HG03025 (cell line): ENCODE measurements around the gene SLC26A9.

Experiments
- ATAC-seq: cut with Tn5 transposase; IDR thresholded peaks from one replicate; pipeline ENCODE4 v1.9.1; 2021; ENCODE audit warnings: mild to moderate bottlenecking, moderate library complexity; ENCODE audit not compliant: unreplicated experiment, low FRiP score

Gene SLC26A9

DNA sequence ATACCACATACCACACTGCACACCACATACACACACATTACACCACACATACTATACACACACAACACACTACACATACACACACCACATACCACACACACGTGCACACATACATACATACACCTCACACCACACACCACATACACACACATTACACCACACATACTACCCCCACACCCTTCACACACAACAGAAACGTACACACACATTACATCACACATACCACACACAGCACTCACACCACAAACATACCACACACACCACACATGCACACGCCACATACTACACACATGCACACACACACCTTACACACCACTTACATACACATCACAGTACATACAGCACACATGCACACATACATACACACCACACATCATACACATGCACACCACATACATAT, 31.5 kb upstream of the SLC26A9 start:
- ATAC-seq = no peak

DNA sequence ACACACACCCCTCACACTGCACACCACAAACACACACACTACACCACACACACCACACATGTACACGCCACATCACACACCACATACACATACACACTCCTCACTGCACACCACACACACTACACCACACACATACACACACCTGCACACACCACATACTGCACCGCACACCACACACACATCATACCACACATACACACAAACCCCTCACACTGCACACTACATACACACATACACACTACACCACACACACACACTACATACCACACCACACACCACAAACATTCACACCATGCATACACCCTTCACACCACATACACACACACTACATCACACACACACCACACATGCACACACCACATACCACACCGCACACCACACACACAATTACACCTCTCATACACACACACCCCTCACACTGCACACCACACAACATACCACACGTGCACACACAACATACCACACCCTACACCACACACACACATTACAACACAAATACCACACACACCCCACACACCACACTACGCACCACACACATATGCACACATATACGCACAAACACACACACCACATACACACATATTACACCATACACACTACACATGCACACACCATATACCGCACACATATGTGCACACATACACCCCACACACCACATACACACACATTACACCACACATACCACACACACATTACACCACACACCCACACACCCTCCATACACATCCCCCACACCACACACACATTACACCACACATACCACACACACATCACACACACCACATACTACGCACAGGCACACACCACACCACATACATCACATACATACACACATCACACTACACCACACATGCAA, 30.3 kb upstream of the SLC26A9 start:
- ATAC-seq = no peak

DNA sequence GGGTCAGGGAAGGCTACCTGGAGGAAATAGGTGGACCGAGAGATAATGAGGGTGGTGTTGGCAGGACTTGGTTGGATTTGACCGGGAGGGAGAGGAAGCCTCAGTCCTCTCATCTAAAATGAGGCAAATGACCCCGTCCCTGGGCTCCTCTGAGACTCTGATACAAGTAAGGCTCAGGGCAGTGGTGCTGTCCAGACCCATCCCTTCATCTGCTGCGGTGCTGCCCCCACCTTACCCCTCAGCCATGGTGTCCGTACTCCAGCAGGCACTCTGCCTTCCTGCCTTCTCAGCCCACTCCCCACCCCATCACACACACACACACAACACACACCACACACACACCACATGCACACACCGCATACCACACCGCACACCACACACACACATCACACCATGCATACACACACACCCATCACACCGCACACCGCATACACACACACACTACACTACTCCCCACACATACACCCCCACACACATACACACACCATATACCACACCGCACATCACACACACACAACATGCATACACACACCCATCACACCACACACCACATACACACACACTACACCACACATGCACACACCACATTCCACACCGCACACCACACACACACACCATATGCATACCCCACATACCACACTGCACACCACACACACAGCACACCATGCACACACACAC, 29.4 kb upstream of the SLC26A9 start:
- ATAC-seq = no peak

DNA sequence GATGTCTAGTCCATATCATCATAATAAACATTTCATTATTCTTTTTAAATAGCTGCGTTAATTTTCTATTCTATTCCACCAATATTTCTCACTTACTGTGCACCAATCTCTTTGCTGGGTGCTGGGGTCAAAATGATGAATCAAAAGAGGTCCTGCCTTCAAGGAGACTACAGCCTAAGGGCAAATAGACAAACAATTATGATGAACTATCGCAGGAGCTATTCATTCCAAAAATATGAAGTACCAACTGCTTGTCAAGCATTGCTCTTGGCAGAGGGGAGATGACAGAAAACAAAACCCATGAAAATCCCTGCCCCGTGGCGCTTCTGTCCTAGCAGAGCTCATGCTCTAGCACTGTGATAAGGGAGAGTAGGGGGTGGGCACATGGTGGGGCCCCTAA, 28.8 kb upstream of the SLC26A9 start:
- ATAC-seq = no peak

DNA sequence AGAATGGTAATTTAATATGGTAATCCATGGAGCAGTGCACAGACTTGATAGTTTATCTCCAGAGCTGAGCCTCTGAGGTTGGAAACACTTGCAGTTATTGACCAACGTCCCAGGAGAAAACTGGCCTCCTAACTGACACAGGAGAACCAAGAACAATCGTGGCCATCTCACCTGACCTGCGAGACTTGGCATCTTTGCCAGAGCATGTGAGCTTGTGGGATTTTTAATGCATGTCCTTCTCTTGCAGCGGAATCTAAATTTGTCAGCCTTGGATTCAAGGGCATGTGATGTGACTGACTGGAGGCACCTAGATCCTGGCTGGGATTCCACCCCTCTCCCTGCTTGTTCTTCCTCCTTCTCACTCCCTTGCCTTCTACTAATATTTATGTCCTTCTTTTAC, 27.8 kb upstream of the SLC26A9 start:
- no peak for ATAC-seq

DNA sequence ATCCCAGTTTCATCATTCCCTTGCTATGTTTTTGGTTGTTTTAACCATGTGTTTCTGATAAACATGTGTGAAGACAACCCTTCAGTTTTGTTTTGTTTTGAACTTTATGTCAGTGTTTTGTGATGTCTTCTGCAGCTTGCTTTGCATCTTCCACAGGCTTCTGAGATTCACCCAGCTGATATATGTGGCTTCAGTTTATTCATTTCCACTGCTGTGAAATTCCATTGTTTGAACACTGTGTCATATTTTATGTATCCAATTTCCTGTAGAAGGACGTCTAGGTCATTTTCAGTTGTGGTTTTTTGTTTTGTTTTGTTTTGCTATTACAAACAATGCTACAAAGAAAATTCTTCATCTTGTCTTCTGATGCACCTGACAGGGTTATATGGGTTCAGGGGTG, 27.2 kb upstream of the SLC26A9 start:
- ATAC-seq = no peak

DNA sequence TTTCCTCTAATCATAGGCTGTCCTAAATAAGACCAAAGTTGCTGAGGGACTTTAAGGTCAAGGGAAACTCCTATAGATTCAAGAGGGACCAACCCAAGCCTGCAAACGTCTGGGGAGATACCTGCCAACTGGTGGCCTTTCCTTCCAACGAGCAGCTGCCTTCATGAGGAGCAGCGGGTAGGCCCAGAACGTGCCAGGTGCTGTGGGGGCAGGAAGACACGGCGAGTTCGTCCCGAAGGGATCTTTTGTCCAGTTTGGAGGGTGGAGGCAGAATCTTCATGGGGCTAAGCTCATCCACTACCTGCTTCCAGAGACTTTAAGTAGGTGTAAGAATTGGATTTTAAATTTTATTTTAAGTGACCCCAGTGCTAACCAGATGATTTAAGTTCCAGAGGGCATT, 26.0 kb upstream of the SLC26A9 start:
- ATAC-seq = no peak

DNA sequence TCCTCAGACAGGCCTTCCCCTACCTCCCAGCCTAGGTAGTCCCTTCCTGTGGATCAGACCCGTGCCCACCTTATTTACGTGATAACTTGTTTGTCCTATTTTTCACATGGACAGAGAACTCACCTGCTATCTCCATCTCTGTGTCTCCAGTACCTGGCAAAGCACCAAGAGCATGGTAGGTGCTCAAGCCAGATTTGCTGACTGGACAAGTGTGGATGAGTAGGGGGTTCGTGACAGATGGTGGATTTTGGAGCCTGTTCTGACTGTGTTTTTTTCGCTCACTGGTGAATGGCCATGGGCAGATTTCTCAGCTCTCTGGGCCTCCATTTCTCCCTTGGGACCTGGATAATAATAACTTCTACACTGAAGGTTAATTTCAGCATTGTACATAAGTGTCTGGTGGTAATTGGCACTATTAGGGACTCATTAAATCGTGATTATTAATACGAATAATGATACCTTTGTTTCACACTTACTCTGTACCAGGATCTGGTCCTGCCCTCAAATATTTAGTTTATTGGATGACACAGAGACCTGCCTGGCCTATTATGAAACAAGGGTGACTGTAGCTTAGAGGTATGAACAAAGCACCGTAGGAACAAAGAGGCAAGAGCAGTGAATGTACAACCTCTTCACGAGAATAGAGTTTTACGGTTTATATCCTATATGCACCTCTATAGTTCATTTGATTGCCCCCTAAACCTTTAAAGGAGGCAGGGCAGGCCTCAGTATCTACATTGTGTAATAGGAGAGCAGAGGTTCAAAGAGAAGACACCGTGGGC, 24.5 kb upstream of the SLC26A9 start:
- ATAC-seq = no peak

DNA sequence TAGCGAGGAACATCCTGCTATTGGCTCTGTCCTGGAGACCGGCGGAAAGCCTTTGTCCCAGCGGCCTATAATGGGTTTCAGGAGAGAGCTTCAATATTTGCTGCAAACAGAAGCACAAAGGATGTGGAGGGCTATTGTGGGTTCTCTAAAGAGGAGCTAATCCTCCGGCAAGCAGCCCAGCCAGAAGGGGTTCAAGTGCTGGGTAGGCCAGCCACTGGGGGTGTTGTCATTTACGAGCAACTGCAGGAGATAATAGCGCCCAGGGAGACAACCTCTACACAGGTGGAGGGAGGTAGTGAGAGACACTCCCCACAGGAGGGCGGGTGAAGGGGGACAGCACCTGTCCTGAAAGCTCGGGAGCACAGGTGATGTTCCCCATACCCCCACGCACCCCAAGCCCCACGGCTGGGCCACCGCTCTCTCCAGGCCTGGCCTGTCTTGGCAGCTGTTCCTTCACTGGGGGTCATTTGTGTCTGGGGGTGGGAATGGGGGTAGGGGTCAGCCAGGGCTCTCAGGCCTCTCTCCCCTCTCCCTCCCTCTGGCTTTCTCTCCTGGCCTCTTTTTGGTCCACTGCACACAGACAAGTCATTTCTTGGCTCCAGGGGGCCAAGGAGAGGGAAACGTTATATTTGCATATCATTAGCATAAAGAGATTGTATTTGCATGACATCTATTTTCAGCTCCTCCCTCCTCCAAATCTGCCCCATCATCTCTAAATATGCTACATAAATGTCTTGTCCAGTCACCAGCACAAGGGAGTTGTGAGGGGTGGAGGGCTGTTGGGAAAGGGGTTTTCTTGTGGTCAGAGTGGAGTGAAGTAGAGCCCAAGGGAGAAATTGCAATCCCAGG, 22.0 kb upstream of the SLC26A9 start:
- ATAC-seq = no peak

DNA sequence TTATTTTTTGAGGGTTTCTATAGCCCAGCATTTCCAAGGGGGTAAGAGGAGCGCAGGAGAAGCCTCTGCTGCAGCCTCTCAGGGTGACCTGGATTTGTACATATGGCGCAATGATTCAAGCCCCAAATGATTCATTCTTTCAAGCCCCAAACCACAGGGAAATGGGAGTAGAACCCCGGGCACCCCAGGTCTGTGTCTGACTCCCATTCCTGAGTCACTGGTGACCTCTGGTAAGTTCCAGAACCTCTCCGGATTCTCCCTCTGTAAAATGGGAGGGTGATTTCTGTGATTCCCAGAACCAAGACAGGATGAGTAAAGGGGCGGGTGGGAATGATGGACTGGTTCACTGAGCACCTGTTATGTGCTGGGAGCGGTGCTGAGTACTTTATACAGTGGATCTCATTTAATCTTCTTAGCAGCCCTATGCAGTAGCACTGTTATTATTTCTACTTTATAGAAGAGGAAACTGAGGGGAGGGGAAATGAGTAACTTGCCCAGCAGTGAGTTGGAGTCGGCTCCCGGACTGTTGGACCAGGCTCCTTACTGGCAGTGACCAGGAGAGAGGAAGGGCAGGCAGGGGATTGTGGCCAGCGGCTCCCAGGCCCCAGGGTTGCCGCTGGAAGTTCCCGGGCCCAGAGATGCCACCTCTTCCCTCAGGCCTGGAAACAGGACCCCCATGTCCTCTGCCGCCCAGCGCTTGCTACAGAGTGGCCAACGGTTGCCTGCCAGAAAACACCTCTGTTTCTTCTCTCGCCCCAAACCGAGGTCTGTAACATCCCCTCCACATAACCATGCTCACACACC, 20.3 kb upstream of the SLC26A9 start:
- no peak for ATAC-seq

DNA sequence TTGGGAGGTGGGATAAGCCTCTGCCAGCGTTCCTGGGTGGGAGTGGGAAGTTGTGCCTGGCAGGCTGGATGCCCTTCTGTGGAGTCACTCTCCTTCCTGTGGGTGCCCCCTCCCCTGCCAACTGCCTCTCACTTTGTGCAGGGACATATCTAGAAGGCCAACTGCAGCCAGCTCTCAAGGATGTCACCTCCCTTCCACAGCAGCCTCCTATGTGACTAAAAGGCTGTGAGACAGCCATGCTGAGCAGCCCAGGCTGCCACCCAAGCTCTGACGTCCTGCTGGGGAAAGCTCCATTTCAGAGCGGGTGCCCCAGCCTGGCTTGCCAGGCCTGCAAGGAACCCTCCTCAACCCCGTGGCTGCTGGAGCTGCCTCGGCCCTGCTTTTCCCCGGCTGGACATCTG, 19.6 kb upstream of the SLC26A9 start:
- ATAC-seq = no peak

DNA sequence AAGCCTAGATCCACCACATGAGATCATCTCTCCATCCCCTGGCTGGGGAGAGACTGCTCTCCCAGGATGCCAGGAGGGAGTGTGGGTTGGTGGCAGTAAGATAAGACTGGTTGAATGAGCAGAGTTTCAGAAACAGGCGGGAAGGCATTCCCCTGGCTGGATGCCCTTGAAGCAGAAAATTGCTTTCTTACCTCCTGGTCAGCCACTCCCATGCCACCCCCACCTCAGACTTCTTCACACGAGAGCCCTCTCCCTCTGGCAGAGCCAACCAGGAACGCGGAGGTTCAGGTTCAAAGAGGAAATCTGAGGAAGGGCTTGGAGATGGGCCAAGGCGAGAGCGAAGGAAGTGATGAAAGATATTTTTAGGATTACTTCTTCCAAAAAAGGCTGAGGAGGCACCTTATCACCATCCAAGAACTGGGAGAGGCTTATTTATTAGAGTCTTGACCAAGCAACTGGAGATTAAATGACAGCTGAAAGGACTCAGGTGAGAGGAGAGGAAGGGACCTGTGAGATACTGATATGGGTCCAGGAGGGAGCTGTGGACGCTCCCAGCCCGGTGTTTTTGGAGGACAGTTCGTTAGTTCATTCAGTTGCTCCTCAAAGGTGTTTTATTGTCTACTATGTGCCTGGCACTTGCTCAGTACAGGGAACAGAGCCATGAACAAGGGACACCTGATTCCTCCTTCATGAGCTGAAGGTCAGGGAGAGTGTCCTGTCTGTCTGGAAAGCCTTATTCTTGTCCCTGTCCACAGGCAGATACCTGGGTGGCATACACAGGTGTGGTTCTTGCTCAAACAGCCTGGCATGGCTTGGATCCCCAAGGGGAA, 18.9 kb upstream of the SLC26A9 start:
- no peak for ATAC-seq

DNA sequence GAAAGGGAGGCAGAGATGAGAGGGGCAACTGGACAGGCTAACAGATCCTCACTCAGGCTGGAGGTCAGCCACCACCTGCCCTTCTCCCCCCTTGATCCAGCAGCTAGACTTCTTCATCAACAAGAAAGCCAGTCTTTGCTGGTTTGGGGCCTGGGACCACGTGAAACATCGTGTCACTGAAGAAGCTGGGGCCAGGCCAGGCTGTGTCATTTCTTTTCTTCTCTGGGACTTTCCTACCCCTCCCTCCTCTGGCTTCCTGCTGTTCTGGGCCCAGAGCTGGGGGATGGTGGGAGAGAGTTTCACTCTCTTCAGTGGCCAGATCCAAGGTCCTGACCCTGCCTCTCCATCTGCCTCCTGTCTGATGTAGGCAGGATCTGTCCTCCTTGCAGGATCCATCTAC, 18.1 kb upstream of the SLC26A9 start:
- ATAC-seq = no peak

DNA sequence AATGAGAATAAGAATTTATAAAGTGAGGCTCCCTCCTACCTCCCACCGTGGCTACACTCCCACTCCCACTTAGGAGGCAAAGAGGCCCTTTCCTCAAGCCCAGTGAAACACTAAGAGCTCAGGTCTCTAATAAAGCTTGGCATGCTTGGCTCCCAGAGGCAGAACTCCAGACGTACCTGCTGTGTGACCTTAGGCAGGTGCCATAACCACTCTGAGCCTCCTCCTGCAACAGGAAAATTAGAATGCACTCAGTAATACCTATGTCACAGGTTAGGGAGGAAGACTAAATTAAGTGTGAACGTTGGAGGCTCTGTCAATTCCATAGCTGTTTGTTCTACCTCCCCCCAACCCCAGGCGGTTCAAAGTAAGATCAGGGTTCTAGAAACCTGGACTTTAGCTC, 16.5 kb upstream of the SLC26A9 start:
- no peak for ATAC-seq

DNA sequence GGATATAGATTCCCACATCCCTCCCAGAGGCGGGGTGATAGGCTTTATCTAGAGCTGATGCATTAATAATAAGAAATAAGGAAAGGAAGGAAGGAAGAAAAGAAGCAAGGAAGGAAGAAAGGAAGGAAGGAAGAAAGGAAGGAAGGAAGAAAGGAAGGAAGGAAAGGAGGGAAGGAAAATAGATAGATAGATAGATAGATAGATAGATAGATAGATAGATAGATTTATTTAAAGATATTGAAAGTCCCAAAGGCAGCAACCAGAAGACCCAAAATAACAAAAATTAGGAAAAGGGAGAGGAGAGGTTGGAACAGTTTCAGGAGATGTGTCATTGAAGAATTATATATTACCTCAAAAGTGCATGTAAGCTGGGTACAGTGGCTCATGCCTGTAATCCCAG, 12.2 kb upstream of the SLC26A9 start:
- ATAC-seq = no peak

DNA sequence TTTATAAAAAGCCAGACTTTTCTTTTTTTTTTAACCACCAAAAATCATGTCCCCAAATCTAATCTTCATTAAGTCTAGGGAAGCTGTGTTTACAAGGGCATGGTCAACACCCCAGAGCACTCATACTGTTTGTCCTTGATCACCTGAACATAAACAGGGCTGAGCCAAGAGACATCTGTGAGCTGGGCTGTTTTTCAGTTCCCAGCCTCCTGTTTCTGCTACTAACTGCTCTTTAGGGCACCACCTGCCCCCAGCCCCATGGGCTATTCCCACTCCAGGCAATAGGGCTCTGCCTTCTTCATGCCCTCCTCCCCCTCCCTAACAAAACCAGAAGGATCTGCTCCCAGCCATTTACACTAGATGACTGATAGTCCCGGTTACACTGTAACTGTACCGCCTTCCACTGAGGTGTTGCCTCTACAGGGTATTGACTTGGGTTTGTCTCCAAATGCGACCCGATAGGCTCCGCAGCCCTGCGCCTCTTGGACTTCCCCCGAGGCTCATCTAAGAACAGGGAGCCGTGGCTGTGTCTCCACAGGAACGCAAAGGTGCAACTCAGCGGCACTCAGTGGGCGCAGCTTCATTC, 11.7 kb upstream of the SLC26A9 start:
- ATAC-seq = no peak

DNA sequence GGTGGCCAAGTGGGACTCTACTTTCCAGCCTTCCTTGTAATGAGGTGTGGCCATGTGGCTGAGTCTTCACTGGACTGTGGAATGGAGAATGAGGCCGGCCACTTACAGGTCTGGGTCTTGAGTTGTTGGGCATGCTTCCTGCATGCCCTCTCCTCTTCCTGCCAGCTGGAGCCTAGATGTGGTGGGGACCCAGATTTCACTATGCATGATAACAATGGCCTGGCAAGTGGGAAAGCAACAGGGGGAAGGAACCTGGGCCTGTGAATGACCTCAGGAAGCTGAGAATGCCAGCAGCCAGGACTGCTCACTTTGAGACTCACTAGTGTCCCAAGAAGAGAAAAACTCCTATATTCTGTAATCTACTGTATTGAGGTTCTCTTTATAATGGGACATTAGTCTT, 8.5 kb upstream of the SLC26A9 start:
- no peak for ATAC-seq

DNA sequence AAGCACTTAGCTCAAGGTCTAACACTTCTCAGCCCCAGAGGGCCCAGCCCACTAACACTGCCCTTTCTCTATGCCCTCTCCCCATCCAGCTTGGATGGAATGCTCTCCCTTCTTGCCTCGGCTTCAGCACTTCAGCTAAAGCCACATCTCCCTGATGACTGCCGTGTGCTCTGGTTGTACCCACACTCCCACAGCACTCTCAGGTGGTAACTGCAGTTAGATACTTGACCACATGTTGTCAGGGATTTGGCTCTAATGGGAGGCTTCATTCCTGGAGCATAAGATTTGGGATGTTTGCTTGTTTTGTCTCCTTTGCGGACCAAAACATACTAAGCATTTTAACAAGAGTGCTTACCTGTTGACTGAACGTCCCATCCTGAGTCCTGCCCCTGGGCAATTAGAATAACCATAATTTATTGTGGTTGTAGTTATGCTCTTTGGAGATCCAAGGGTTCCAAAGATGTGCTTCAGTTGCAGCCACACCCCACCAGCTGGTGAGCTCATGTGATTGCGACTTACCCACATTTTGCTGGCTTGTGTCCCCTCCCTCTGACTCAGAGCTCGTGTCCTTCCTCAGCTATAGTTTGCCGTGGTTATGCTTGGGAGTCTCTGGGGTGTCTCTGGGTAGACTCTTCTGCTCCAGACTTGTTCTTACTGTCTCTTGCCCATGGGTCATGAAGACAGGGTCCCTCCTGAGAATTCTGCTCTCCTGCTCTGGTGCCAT, 7.7 kb upstream of the SLC26A9 start:
- no peak for ATAC-seq
